Testis (tissue), 2 donors: ENCODE data around the gene SLC27A6.

ENCODE experiments used
- POLR2A ChIP-seq: fragments of 450-650 bp; IDR thresholded peaks from one replicate; pipeline ENCODE4 v1.6.1; 2017; ENCODE audit warnings: antibody characterized with exemption, mild to moderate bottlenecking, moderate library complexity
- TF ChIP-seq, protein P1 (sequence below), 3 experiments: fragments of 450-650 bp in 2 of 3; fragments of 200-600 bp in 1 of 3; sonication (generic) in 1 of 3; IDR thresholded peaks; one replicate each; pipeline ENCODE4 v1.5.1; 2016 to 2019; ENCODE audit warnings: antibody characterized with exemption in 3 of 3, mild to moderate bottlenecking in 2 of 3, moderate library complexity in 1 of 3

DNA sequence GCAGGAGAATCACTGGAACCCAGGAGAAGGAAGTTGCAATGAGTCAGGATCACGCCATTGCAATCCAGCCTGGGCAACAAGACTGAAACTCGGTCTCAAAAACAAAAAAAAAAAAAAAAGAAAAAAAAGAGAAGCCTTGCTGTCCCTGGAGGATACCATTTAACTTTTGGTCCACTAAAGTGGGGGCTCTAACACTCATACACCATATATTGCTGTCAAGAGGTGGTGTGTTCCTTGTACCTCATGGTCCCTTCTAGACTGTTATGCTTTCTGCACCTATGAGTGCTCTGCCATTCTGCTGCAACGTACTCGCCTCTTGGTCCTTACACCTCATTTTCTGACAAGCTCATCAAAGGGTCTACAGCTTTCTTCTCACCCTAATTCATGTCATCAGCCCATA lies 77.0 kb downstream of the SLC27A6 start:
- TF ChIP-seq, protein P1, sequence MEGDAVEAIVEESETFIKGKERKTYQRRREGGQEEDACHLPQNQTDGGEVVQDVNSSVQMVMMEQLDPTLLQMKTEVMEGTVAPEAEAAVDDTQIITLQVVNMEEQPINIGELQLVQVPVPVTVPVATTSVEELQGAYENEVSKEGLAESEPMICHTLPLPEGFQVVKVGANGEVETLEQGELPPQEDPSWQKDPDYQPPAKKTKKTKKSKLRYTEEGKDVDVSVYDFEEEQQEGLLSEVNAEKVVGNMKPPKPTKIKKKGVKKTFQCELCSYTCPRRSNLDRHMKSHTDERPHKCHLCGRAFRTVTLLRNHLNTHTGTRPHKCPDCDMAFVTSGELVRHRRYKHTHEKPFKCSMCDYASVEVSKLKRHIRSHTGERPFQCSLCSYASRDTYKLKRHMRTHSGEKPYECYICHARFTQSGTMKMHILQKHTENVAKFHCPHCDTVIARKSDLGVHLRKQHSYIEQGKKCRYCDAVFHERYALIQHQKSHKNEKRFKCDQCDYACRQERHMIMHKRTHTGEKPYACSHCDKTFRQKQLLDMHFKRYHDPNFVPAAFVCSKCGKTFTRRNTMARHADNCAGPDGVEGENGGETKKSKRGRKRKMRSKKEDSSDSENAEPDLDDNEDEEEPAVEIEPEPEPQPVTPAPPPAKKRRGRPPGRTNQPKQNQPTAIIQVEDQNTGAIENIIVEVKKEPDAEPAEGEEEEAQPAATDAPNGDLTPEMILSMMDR (IDR thresholded peaks at IDR 0.05): no peak
- no peak for TF ChIP-seq POLR2A
